GM19240 (cell line): ENCODE measurements around the gene PRRC2A.

Source experiments
- DNase-seq: peaks from one replicate; pipeline ENCODE4 v3.0.0; 2011; ENCODE audit warnings: low spot score; ENCODE audit not compliant: insufficient read length

Gene PRRC2A

GRCh38 chr6:31622684-31623091 is 2.2 kb downstream of the PRRC2A start:
- no peak for DNase-seq

- DNase-seq: no peak
Measured at GRCh38 chr6:31624070-31624469, 3.6 kb downstream of the PRRC2A start.

GRCh38 chr6:31626952-31627351 is 6.4 kb downstream of the PRRC2A start:
- no peak for DNase-seq

DNA sequence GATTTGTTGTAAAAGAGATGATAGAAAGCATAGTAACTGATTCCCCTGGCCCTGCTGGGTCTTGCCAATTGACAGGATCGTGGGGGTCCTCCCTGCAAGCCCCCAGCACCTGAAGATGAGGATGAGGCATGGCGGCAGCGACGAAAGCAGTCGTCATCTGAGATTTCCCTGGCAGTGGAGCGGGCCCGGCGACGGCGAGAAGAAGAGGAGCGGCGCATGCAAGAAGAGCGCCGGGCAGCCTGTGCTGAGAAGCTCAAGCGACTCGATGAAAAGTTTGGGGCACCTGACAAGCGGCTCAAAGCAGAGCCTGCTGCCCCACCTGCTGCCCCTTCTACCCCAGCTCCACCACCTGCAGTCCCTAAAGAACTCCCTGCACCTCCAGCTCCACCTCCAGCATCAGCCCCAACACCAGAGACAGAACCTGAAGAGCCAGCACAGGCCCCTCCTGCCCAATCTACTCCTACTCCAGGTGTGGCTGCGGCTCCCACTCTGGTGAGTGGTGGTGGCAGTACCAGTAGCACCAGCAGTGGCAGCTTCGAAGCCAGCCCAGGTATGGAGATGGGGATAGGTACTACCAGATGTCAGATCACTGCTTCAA is 7.3 kb downstream of the PRRC2A start:
- no peak for DNase-seq

DNA sequence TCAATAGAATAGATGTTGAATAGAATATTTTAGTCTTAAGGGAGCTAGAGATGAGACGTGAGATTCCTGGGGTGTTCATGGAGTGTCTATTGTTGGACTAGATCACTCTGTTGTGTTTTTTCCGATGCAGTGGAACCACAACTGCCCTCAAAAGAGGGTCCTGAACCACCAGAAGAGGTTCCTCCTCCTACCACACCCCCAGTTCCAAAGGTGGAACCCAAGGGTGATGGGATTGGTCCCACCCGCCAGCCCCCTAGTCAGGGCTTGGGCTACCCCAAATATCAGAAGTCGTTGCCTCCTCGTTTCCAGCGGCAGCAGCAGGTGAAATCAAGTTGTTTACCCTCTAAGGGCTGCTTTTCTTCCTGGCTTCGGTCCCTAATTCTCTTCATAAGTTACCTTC is 8.5 kb downstream of the PRRC2A start:
- DNase-seq: no peak

DNA sequence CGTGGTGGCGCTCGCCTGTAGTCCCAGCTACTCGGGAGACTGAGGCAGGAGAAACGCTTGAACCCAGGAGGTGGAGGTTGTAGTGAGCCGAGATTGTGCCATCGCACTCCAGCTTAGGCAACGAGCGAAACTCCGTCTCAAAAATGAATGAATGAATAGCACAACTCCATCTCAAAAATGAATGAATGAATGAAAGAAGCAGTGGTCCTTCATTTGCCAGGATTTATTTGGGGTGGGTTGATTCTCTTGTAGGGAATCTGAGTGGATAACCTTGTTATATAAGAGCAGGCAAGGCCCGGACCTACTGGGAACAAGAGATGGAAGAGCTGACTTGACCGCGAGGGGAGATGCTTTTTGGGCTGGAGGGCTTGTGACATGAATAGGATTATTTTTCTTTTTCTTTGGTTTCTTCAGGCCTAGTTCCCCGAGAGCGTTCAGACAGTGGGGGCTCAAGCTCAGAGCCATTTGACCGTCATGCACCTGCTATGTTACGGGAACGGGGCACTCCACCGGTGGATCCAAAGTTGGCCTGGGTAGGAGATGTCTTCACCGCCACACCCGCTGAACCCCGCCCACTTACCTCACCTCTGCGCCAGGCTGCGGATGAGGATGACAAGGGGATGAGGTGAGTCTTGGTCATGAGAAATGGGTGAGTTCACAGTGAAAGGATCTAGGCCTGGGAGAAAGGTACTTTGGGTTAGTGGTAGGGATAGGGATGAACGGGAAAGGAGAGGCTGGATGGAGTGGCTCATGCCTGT is 9.8 kb downstream of the PRRC2A start:
- DNase-seq: no peak

- no peak for DNase-seq
Measured at GRCh38 chr6:31631209-31631608, 10.7 kb downstream of the PRRC2A start.

DNA sequence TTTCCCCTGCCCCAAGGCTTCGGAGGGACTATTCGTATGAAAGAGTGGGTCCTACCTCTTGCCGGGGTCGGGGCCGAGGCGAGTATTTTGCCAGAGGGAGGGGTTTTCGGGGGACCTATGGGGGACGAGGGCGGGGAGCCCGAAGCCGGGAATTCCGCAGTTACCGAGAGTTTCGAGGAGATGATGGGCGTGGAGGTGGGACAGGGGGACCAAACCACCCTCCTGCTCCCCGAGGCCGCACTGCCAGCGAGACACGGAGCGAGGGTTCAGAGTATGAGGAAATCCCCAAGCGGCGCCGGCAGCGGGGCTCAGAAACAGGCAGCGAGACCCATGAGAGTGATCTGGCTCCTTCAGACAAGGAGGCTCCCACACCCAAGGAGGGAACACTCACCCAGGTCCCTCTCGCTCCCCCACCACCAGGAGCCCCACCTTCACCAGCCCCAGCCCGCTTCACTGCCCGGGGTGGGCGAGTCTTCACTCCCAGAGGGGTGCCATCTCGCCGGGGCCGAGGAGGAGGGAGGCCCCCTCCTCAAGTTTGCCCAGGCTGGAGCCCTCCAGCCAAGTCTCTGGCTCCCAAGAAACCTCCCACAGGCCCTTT is 11.3 kb downstream of the PRRC2A start:
- no peak for DNase-seq

- no peak for DNase-seq
Measured at GRCh38 chr6:31632279-31632946, 11.9 kb downstream of the PRRC2A start.

GRCh38 chr6:31633447-31633846 is 12.9 kb downstream of the PRRC2A start:
- DNase-seq: no peak

- DNase-seq: no peak
Measured at GRCh38 chr6:31634131-31634530, 13.6 kb downstream of the PRRC2A start.

GRCh38 chr6:31634969-31635575 is 14.6 kb downstream of the PRRC2A start:
- DNase-seq: no peak

DNA sequence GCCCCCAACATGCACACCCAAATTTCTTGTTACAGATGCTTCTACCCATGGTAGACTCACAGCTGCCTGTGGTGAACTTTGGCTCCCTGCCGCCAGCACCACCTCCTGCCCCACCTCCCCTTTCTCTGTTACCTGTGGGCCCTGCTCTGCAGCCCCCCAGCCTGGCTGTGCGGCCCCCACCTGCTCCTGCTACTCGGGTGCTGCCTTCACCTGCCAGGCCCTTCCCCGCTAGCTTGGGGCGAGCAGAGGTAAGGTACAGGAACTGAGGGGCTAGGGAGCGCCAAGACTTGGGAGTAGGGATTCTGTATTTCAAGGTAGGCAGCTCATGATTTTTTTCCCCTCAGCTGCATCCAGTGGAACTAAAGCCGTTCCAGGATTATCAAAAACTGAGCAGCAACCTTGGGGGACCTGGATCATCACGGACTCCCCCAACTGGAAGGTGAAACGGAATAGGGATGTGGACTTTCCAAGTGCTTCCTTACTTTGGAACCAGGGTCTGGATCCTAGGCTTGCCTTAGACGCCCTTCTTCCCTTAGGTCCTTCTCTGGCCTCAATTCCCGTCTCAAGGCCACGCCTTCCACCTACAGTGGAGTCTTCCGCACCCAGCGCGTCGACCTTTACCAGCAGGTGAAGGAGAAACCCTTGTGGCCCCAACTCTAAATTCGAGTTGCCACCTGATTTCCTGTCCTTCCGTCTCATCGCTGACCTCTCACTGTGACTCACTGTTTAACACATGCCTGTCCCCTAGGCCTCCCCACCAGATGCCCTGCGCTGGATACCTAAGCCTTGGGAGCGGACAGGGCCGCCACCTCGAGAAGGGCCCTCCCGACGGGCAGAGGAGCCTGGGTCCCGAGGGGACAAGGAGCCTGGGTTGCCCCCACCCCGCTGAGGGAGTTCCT is 16.4 kb downstream of the PRRC2A start:
- no peak for DNase-seq

DNA sequence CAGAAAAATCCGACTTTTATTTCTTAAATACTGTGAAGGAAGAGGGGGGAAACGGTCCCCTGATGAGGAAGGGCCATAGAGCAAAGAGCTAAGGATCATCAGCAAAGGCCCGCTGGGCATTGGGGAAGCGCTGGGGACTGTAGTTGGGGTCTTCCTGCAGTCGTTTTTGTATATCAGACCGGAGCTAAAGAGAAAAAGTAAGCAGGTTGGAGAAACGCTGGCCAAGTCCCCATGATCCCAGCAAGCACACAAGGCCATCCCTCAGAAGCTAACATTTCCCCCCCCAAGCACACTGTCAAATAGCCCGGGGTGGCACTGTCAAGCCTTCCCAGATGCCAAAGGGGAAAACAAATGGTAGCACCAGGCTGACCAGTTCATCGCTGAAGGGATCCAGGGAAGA is 18.5 kb downstream of the PRRC2A start:
- DNase-seq: no peak

GRCh38 chr6:31639449-31639861 is 18.9 kb downstream of the PRRC2A start:
- no peak for DNase-seq

DNA sequence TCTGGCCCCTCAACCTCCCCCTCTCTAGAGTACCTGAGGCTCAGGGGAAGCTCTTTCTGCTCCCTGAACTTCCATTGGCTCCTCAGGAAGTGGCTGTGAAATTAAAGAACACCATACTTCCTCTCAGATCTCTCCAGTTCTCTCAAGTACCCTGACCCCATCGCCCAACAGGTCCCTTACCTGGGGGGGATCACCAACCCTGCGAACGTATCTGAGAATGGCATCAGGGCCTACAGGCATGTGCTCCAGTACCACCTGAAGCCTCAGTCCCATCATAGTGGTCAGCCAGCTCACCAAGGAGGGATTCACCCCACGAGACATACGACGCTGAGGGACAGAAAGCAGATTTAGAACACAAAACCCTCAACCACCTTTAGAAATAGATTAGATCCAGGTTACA is 20.1 kb downstream of the PRRC2A start:
- DNase-seq: no peak

DNA sequence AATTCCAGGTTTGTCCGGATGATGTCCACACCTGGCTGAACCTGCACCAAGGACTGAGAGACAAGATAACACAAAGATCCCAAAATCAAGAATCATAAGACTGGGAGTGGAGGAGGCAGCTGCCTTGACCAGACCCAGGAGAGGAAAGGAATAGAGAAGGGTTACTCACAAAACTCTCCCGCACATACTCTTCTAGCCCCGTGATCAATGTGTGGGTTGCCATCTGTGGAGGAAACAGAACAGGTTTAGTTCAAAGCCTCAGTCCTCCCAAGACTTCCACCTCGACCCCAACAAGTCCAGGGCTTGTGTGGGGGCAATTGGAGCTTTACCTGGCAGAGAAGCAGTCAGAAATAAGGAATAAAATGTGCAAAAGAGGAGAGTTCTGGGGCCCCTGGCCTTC is 20.9 kb downstream of the PRRC2A start:
- DNase-seq: no peak

DNA sequence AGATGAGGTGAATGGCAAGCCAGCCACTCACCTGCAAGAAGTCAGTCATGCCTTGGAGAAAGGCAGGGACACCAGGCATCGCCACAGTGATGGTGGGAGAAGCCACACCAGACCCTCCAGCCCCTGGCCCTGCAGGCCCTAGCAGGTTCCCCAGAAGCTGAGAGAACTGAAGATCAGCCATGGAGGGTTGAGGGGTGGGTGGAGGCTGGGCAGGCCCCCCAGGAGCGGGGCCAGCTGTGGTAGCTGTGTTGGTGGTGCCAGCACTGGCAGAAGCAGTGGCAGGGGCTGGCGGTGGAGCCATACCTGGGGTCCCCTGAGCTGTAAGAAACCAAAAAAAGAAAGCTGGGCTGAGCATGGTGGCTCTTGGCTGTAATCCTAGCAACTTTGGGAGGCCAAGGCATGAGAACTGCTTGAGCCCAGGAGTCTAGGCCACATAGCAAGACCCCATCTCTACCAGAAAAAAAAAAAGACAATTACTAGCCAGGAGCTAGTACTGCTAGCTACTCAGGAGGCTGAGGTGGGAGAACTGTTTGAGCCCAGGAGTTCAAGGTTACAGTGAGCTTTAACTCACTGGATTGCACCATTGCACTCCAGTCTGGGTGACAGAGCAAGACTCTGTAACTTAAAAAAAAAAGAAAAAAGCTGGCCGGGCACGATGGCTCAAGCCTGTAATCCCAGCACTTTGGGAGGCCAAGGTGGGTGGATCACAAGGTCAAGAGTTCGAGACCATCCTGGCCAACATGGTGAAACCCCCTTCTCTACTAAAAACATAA is 22.5 kb downstream of the PRRC2A start:
- no peak for DNase-seq

DNA sequence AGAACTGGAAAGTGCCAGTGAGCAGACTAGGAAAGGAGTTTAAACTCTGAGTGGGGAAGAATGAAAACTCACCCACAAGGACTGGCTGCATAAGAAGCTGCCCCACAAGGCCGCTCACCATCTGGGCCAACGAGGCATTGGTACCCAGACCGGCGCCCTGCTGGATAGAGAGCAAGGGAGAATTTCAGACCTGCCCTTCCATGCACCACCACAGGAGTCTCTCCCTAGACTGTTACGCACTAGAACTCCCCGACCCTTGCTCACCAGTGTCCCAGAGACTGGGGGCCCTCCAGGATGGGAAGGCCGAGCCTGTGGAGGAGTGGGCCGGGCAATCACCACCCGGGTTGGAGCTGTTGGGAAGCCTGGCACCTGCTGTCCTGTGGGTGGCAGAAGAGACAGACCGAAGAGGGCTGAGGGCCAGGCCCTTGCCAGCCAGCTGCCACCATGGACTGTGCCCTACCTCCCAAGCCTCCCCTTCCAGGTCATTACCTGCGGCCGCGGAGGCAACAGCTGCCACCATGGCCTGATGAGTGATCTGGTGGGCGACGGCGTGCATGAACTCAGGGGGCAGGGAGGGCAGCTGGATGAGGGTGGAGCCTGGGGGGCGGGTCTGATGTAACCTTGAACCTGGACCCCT is 23.4 kb downstream of the PRRC2A start:
- no peak for DNase-seq

DNA sequence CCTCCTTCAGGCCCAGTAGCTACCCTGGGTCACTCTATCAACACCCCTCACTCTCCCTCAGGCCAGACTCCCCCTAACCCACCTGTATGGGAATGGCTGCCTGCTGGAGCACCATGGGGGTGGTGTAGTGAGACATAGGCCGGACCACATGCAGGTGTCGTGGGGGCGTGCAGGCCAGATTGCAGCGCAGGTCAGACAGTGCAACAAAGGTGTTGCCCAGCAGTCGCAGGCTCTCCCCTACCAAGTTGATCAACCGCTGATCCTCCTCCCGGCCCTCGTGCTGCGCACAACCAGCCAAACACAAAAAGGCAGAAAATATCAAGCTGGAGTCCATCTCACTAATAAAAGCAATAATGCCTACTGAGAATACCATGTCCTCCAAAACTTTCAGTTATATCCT is 24.8 kb downstream of the PRRC2A start:
- no peak for DNase-seq
